Smooth muscle cell (in vitro differentiated cells): ENCODE data around the gene MBP. TPM values are rescaled to one million over a fixed set of nuclear protein-coding genes. Genes with fewer than 3 reads are reported as not detected.

Source experiments
- DNase-seq: peaks from one replicate; lab custom pipeline; 2025; ENCODE audit not compliant: unreplicated experiment; lab: John Stamatoyannopoulos, UW
- H2AFZ ChIP-seq: fragments of 200-600 bp; sonication (generic); 2 replicates; pipeline ENCODE4 v1.6.0; 2016; ENCODE audit warnings: antibody characterized with exemption, low read depth, mild to moderate bottlenecking
- H3F3A ChIP-seq: fragments of 200-600 bp; sonication (generic); 2 replicates; pipeline ENCODE4 v1.6.0; 2017; ENCODE audit warnings: antibody characterized with exemption, low read depth
- H3K27ac ChIP-seq: fragments of 200-600 bp; sonication (generic); 2 replicates; pipeline ENCODE4 v1.5.1; 2016; ENCODE audit warnings: low read depth, mild to moderate bottlenecking
- H3K27me3 ChIP-seq: fragments of 200-600 bp; sonication (generic); 2 replicates; pipeline ENCODE4 v1.6.1; 2016; ENCODE audit warnings: low read depth, mild to moderate bottlenecking
- H3K36me3 ChIP-seq: fragments of 200-600 bp; sonication (generic); 2 replicates; pipeline ENCODE4 v1.5.1; 2016; ENCODE audit warnings: low read depth
- H3K4me1 ChIP-seq: fragments of 200-600 bp; sonication (generic); 2 replicates; pipeline ENCODE4 v1.5.1; 2016; ENCODE audit warnings: low read depth
- H3K4me2 ChIP-seq: fragments of 200-600 bp; sonication (generic); 2 replicates; pipeline ENCODE4 v1.6.0; 2016; ENCODE audit warnings: mild to moderate bottlenecking
- H3K4me3 ChIP-seq: fragments of 200-600 bp; sonication (generic); 2 replicates; pipeline ENCODE4 v1.5.1; 2016; ENCODE audit warnings: mild to moderate bottlenecking
- H3K79me2 ChIP-seq: fragments of 200-600 bp; sonication (generic); 2 replicates; pipeline ENCODE4 v1.6.0; 2016; ENCODE audit warnings: low read depth, mild to moderate bottlenecking
- H3K9ac ChIP-seq: fragments of 200-600 bp; sonication (generic); 2 replicates; pipeline ENCODE4 v1.6.0; 2016; ENCODE audit warnings: low read depth
- H3K9me3 ChIP-seq: fragments of 200-600 bp; sonication (generic); replicated peaks from 2 replicates; pipeline ENCODE4 v1.5.1; 2016; ENCODE audit warnings: low read depth
- H4K20me1 ChIP-seq: fragments of 200-600 bp; sonication (generic); 2 replicates; pipeline ENCODE4 v1.6.0; 2016; ENCODE audit warnings: low read depth
- WGBS: methylation state at CpG from one replicate; pipeline ENCODE4 v1.1.7; 2016; ENCODE audit warnings: low lambda C conversion rate; 5-methylcytosine and 5-hydroxymethylcytosine counted together
- polyA plus RNA-seq: library from polyadenylated mRNA; unstranded; fragments of >200 nt; fragmentation: Nextera tagmentation; extraction: Ambion mirVana; gene quantifications from 2 replicates; pipeline ENCODE4 v1.2.1, GENCODE V29; 2016
- total RNA-seq: library from RNA; depleted of rRNA; stranded (reverse); fragments of >200 nt; gene quantifications from 2 replicates; pipeline ENCODE4 v1.2.3, GENCODE V29; 2014
- TF ChIP-seq, protein P1 (sequence below): fragments of 200-600 bp; sonication (generic); IDR thresholded peaks from 2 replicates; pipeline ENCODE4 v1.5.1; 2017; ENCODE audit warnings: borderline replicate concordance, mild to moderate bottlenecking, antibody characterized with exemption; ENCODE audit not compliant: insufficient read depth, poor library complexity, severe bottlenecking

MBP gene
- total and polyA plus RNA-seq, 2 experiments from 2014 or later = 1.4 to 5.1 TPM

DNA sequence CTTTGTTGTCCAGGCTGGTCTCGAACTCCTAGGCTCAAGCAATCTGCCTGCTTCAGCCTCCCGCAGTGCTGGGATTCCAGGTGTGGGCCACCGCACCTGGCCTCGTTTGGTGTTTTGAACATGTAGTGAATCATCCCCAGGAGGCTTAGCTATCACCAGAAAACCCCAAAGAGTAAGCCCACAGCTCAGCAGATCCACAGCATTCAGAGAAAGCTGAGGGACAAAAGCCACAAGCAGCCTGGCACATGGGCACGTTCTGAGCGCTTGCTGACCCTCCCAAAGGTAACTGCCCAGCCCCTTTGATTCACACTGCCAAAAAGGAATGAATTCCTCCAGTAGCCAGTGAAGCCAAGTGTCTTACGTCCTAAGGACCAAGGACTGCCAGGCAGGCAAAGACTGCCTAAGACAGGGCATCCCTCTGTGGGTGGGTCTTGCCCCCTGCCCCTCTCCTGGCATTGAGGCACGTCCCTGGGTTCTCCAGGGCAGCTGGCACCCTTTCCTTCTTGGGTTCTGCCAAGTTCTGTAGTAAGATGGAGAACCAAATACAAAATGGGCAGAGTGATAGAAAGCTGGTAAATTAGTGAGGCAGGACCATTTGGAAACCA, 31.7 kb downstream of the MBP start:
- TF ChIP-seq, protein P1, sequence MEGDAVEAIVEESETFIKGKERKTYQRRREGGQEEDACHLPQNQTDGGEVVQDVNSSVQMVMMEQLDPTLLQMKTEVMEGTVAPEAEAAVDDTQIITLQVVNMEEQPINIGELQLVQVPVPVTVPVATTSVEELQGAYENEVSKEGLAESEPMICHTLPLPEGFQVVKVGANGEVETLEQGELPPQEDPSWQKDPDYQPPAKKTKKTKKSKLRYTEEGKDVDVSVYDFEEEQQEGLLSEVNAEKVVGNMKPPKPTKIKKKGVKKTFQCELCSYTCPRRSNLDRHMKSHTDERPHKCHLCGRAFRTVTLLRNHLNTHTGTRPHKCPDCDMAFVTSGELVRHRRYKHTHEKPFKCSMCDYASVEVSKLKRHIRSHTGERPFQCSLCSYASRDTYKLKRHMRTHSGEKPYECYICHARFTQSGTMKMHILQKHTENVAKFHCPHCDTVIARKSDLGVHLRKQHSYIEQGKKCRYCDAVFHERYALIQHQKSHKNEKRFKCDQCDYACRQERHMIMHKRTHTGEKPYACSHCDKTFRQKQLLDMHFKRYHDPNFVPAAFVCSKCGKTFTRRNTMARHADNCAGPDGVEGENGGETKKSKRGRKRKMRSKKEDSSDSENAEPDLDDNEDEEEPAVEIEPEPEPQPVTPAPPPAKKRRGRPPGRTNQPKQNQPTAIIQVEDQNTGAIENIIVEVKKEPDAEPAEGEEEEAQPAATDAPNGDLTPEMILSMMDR = no peak
- no peaks in the 10 kb centered on the region for H3K36me3 ChIP-seq
- H2AFZ ChIP-seq = no peak overlapping the region
- no peaks in the 10 kb centered on the region for H3K79me2 ChIP-seq
- peak overlapping the region; percentile 81 for H3K4me2 ChIP-seq
- no peak for DNase-seq
- H3K27ac ChIP-seq = peak overlapping the region; percentile 95
- H3F3A ChIP-seq = peaks cover 24% of the 10 kb centered on the region
- peaks cover 14% of the 10 kb centered on the region for H3K4me1 ChIP-seq
- no peak overlapping the region for H3K4me3 ChIP-seq
- H3K9ac ChIP-seq = peak overlapping the region; percentile 55
- no peaks in the 10 kb centered on the region for H3K9me3 ChIP-seq
- no peaks in the 10 kb centered on the region for H4K20me1 ChIP-seq
- 74% methylated on average over 8 of the region's 8 CpGs for WGBS
- no peaks in the 10 kb centered on the region for H3K27me3 ChIP-seq

DNA sequence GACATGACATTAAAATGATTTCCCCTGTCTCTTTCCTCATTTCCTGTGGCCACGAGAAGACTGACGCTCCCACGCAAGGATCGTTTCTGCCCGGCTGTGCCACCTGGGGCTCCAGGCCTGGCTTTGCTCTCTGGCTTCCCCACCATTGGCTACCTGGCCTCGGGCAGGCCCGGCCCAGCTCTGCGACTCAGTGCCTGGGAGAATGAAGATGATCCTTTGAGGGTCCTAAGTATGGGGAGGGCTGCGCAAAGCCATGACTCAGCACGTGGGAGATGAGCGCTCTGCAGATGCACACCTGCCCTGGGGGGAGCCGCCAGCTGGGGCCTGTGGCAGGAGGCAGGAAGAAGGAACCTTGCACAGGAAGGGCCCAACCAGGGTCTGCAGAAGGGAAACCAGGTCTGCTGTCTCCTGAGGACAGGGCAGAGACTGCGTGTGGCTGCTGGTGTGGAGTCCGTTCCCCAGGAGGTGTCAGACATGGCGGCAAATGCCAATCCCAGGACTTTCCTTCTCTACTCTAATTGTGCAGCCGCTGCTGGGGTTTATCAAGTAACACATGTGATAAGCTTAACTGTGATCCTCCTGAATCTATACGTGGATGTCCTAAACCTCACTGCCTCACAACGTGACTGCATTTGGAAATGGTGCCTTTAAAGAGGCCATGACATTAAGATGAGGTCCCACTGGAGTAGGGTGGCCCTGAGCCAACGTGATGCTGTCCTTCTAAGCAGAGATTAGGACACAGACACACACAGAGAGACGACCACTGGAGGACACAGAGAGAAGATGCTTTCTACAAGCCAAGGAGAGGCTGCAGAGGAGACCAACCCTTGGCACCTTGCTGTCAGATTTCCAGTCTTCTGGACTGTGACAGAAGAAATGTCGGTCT, 32.9 kb downstream of the MBP start:
- 73% methylated on average over 21 of the region's 21 CpGs for WGBS

DNA sequence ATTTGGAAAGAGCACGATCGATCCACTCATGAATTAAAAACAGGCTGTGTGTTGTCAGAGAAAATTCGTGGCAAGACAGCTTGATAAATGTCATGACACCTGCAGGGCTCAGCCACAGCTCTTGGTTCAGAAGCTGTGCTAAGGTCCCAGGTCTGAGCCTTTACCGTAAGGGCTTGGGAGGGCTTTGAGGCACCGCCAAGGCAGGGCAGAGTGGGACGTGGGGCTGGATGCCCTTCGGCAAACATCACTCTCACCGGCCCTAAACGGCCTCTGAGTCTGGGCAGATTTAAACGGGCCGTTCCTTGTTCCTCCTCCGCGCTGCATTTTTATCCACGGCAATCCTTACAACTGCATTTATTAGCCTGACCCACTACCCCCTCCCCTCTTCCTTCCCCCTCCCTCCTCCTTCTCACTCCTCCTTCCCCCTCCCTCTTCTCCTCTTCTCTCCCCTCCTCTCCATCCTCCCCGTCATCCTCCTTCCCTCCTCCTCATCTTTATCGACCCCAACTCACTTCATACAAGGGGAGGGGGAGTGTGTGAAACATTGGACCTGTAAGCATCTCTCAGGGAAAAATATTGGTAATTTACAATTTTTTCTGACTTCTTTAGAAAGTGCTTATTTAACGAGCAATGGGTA, 33.9 kb downstream of the MBP start:
- H3K9ac ChIP-seq = no peak overlapping the region
- H4K20me1 ChIP-seq = no peaks in the 10 kb centered on the region
- no peak for DNase-seq
- H2AFZ ChIP-seq = no peak overlapping the region
- H3K4me1 ChIP-seq = peaks cover 14% of the 10 kb centered on the region
- H3F3A ChIP-seq = peaks cover 24% of the 10 kb centered on the region
- WGBS = 30% methylated on average over 14 of the region's 17 CpGs
- TF ChIP-seq, protein P1 = no peak
- H3K9me3 ChIP-seq = no peaks in the 10 kb centered on the region
- H3K79me2 ChIP-seq = no peaks in the 10 kb centered on the region
- H3K4me2 ChIP-seq = peak overlapping the region; percentile 62
- no peaks in the 10 kb centered on the region for H3K36me3 ChIP-seq
- no peak overlapping the region for H3K27ac ChIP-seq
- no peak overlapping the region for H3K4me3 ChIP-seq
- H3K27me3 ChIP-seq = no peaks in the 10 kb centered on the region

More for the DNA sequence above, 32.9 kb downstream of the MBP start:
- Histone ChIP-seq H2AFZ (no peak overlapping the region), H3K4me3 (no peak overlapping the region), H3K9me3 (no peaks in the 10 kb centered on the region), H3K4me2 (no peak overlapping the region), H3K27ac (no peak overlapping the region), H3K9ac (no peak overlapping the region), H3K36me3 (no peaks in the 10 kb centered on the region), H3F3A (peaks cover 24% of the 10 kb centered on the region), H4K20me1 (no peaks in the 10 kb centered on the region), H3K27me3 (no peaks in the 10 kb centered on the region), H3K79me2 (no peaks in the 10 kb centered on the region), H3K4me1 (peaks cover 14% of the 10 kb centered on the region)
- TF ChIP-seq, protein P1 = no peak
- no peak for DNase-seq
